B cell (primary cell): ENCODE data around the gene DLG1.

Source experiments
- CTCF ChIP-seq: fragments of 200-600 bp; IDR thresholded peaks from one replicate; pipeline ENCODE4 v1.8.0; 2022; ENCODE audit warnings: antibody characterized with exemption, mild to moderate bottlenecking
- EZH2 ChIP-seq: IDR thresholded peaks from 2 replicates; pipeline ENCODE4 v1.6.1; 2012; ENCODE audit warnings: borderline replicate concordance, low read depth, mild to moderate bottlenecking, moderate library complexity, low read length; ENCODE audit not compliant: insufficient read depth, poor library complexity, severe bottlenecking

GRCh38 chr3:197076415-197076814 is 222.0 kb downstream of the DLG1 start:
- TF ChIP-seq EZH2 (no peak), CTCF (no peak)
